WTC11 (cell line): Measurements from ENCODE around the gene ARHGEF38. TPM values are rescaled to one million over a fixed set of nuclear protein-coding genes. Genes with fewer than 3 reads are reported as not detected.

Experiments used
- ATAC-seq: fragments of 200-7000 bp; cut with Tn5 transposase; 2 replicates; pipeline ENCODE4 v1.10.0; 2021; ENCODE audit warnings: mild to moderate bottlenecking, moderate library complexity
- CTCF ChIA-PET: fragments of 300-600 bp; sonication (Branson Sonifier 250); formaldehyde crosslinking; loops from one replicate; lab custom pipeline; 2021; ENCODE audit warnings: antibody characterized with exemption; lab: Charles Lee
- POLR2A ChIA-PET: fragments of 350-600 bp; sonication (Branson Sonifier 250); formaldehyde crosslinking; loops from one replicate; lab custom pipeline; 2021; ENCODE audit warnings: antibody characterized with exemption; lab: Charles Lee
- DNase-seq: peaks from one replicate; pipeline ENCODE4 v3.0.0; 2021; ENCODE audit warnings: low spot score
- H3K27ac Mint-ChIP-seq: 2 replicates; pipeline ENCODE4 v1.8.0; 2021; ENCODE audit warnings: mixed read lengths
- H3K27me3 Mint-ChIP-seq: 2 replicates; pipeline ENCODE4 v1.8.0; 2021; ENCODE audit warnings: low read depth, mild to moderate bottlenecking, moderate library complexity, mixed read lengths
- H3K36me3 Mint-ChIP-seq: 2 replicates; pipeline ENCODE4 v1.8.0; 2021; ENCODE audit warnings: mixed read lengths
- H3K4me1 Mint-ChIP-seq: 2 replicates; pipeline ENCODE4 v1.8.0; 2022; ENCODE audit warnings: mixed read lengths
- H3K4me3 Mint-ChIP-seq: 2 replicates; pipeline ENCODE4 v1.8.0; 2021; ENCODE audit warnings: mild to moderate bottlenecking, moderate library complexity, mixed read lengths
- H3K9me3 Mint-ChIP-seq: 2 replicates; pipeline ENCODE4 v1.8.0; 2021; ENCODE audit warnings: mixed read lengths
- CREB1 ChIP-seq: sonication (generic); formaldehyde crosslinking; IDR thresholded peaks from 2 replicates; pipeline ENCODE4 v1.8.0; 2023; ENCODE audit warnings: mild to moderate bottlenecking, missing genetic modification reagents
- ESRRA ChIP-seq: sonication (generic); formaldehyde crosslinking; IDR thresholded peaks from 2 replicates; pipeline ENCODE4 v1.8.1; 2022; ENCODE audit warnings: mild to moderate bottlenecking, missing genetic modification reagents, borderline replicate concordance
- GTF2I ChIP-seq: fragments of 250-450 bp; sonication (Bioruptor Pico); conservative IDR thresholded peaks from 2 replicates; pipeline ENCODE4 v1.4.0; 2021; ENCODE audit warnings: mild to moderate bottlenecking
- IRF2 ChIP-seq: sonication (generic); formaldehyde crosslinking; IDR thresholded peaks from 2 replicates; pipeline ENCODE4 v1.8.0; 2022; ENCODE audit warnings: low read depth, missing genetic modification reagents, borderline replicate concordance
- JUN ChIP-seq: sonication (generic); formaldehyde crosslinking; IDR thresholded peaks from 2 replicates; pipeline ENCODE4 v1.8.0; 2023; ENCODE audit warnings: mild to moderate bottlenecking, missing genetic modification reagents
- KAT7 ChIP-seq: sonication (generic); formaldehyde crosslinking; IDR thresholded peaks from 2 replicates; pipeline ENCODE4 v1.8.1; 2023; ENCODE audit warnings: missing genetic modification reagents, mild to moderate bottlenecking, borderline replicate concordance
- NR1H2 ChIP-seq: sonication (generic); formaldehyde crosslinking; IDR thresholded peaks from 2 replicates; pipeline ENCODE4 v1.9.0; 2021; ENCODE audit warnings: mild to moderate bottlenecking, moderate library complexity, missing genetic modification reagents
- TCF7 ChIP-seq: sonication (generic); formaldehyde crosslinking; IDR thresholded peaks from 2 replicates; pipeline ENCODE4 v1.8.0; 2022; ENCODE audit warnings: mild to moderate bottlenecking, low read depth, missing genetic modification reagents, moderate library complexity
- TP53 ChIP-seq: sonication (generic); formaldehyde crosslinking; IDR thresholded peaks from 2 replicates; pipeline ENCODE4 v1.8.1; 2023; ENCODE audit warnings: mild to moderate bottlenecking, missing genetic modification reagents
- ZNF121 ChIP-seq: sonication (generic); formaldehyde crosslinking; IDR thresholded peaks from 2 replicates; pipeline ENCODE4 v1.8.0; 2023; ENCODE audit warnings: missing genetic modification reagents
- ZNF138 ChIP-seq: sonication (generic); formaldehyde crosslinking; conservative IDR thresholded peaks from 2 replicates; pipeline ENCODE4 v1.8.1; 2022; ENCODE audit warnings: mild to moderate bottlenecking, moderate library complexity, missing genetic modification reagents
- ZNF232 ChIP-seq: sonication (generic); formaldehyde crosslinking; IDR thresholded peaks from 2 replicates; pipeline ENCODE4 v1.8.0; 2022; ENCODE audit warnings: mild to moderate bottlenecking, missing genetic modification reagents
- total RNA-seq: library from RNA; stranded (reverse); gene quantifications from 3 replicates; pipeline ENCODE4 v1.2.3, GENCODE V29; 2021
- TF ChIP-seq, protein P1 (sequence below): sonication (generic); formaldehyde crosslinking; IDR thresholded peaks from 2 replicates; pipeline ENCODE4 v1.8.1; 2023; ENCODE audit warnings: mild to moderate bottlenecking, missing genetic modification reagents, borderline replicate concordance
- TF ChIP-seq, protein P2 (sequence below): sonication (generic); formaldehyde crosslinking; IDR thresholded peaks from 2 replicates; pipeline ENCODE4 v1.8.0; 2022; ENCODE audit warnings: mild to moderate bottlenecking, missing genetic modification reagents
- TF ChIP-seq, protein P3 (sequence below): sonication (generic); formaldehyde crosslinking; IDR thresholded peaks from 2 replicates; pipeline ENCODE4 v1.8.1; 2023; ENCODE audit warnings: mild to moderate bottlenecking, missing genetic modification reagents
- TF ChIP-seq, protein P4 (sequence below): sonication (generic); formaldehyde crosslinking; IDR thresholded peaks from 2 replicates; pipeline ENCODE4 v1.8.1; 2022; ENCODE audit warnings: missing genetic modification reagents, borderline replicate concordance
- TF ChIP-seq, protein P5 (sequence below): sonication (generic); formaldehyde crosslinking; IDR thresholded peaks from 2 replicates; pipeline ENCODE4 v1.8.0; 2022; ENCODE audit warnings: mild to moderate bottlenecking, missing genetic modification reagents
- TF ChIP-seq, protein P6 (sequence below): sonication (generic); formaldehyde crosslinking; IDR thresholded peaks from 2 replicates; pipeline ENCODE4 v1.8.1; 2022; ENCODE audit warnings: low read depth, missing genetic modification reagents, borderline replicate concordance

Gene ARHGEF38
- total RNA-seq, 1 experiment from 2014 or later, result not detected

DNA sequence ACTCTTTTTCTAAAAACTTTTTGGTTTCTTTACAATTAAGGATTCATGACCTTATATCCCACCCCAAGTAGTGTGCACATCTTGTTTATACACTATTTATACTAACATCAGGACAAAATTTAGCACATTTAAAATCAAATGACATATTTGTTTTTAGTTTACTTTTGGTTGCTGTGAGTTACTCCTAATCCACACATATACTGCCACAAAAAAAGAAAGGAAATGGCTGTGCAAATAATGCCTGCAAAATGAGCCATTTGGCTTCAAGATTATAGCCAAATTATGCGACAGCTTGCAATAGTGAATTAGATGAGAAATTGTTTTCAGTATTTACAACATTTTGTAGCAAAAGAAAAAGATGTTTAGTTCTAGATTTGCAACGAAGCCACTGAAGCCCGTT lies 10.4 kb upstream of the ARHGEF38 start:
- CTCF ChIA-PET, result no interaction called here
- peaks cover 93% of the 10 kb centered on the region for H3K27me3 Mint-ChIP-seq
- H3K36me3 Mint-ChIP-seq, result no peaks in the 10 kb centered on the region
- no peaks in the 10 kb centered on the region for H3K4me1 Mint-ChIP-seq
- no peak for ATAC-seq
- no peak for DNase-seq
- TF ChIP-seq ZNF232 (CRISPR knock-in tag), result no peak
- TF ChIP-seq, protein P1, sequence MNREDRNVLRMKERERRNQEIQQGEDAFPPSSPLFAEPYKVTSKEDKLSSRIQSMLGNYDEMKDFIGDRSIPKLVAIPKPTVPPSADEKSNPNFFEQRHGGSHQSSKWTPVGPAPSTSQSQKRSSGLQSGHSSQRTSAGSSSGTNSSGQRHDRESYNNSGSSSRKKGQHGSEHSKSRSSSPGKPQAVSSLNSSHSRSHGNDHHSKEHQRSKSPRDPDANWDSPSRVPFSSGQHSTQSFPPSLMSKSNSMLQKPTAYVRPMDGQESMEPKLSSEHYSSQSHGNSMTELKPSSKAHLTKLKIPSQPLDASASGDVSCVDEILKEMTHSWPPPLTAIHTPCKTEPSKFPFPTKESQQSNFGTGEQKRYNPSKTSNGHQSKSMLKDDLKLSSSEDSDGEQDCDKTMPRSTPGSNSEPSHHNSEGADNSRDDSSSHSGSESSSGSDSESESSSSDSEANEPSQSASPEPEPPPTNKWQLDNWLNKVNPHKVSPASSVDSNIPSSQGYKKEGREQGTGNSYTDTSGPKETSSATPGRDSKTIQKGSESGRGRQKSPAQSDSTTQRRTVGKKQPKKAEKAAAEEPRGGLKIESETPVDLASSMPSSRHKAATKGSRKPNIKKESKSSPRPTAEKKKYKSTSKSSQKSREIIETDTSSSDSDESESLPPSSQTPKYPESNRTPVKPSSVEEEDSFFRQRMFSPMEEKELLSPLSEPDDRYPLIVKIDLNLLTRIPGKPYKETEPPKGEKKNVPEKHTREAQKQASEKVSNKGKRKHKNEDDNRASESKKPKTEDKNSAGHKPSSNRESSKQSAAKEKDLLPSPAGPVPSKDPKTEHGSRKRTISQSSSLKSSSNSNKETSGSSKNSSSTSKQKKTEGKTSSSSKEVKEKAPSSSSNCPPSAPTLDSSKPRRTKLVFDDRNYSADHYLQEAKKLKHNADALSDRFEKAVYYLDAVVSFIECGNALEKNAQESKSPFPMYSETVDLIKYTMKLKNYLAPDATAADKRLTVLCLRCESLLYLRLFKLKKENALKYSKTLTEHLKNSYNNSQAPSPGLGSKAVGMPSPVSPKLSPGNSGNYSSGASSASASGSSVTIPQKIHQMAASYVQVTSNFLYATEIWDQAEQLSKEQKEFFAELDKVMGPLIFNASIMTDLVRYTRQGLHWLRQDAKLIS (CRISPR knock-in tag), result no peak
- POLR2A ChIA-PET, result no interaction called here
- no peak overlapping the region for H3K4me3 Mint-ChIP-seq
- H3K27ac Mint-ChIP-seq, result no peak overlapping the region
- H3K9me3 Mint-ChIP-seq, result no peaks in the 10 kb centered on the region

DNA sequence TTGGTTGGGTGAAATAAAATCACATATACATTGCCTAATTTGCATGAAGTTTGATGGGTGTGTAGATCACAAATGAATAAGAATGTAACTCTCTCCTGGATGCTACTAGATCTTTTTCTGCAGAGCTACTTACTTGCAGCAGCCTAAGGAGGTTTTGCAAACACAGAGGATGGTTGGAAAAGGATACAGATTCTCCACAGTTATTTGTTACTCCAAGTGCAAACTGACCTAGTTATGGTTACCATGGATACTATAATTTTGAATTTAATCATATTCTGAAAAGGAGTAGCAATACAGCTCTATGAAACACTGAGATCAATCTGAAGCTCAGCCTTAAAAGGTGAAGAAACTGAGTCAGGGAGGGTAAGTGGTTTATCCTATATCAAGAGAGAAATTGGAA lies 9.1 kb upstream of the ARHGEF38 start:
- H3K36me3 Mint-ChIP-seq, result no peaks in the 10 kb centered on the region
- no peak overlapping the region for H3K27ac Mint-ChIP-seq
- no peak for DNase-seq
- ATAC-seq, result no peak
- TF ChIP-seq GTF2I, result no peak
- no peak for TF ChIP-seq NR1H2 (CRISPR knock-in tag)
- no peak for TF ChIP-seq ZNF121 (CRISPR knock-in tag)
- TF ChIP-seq, protein P2, sequence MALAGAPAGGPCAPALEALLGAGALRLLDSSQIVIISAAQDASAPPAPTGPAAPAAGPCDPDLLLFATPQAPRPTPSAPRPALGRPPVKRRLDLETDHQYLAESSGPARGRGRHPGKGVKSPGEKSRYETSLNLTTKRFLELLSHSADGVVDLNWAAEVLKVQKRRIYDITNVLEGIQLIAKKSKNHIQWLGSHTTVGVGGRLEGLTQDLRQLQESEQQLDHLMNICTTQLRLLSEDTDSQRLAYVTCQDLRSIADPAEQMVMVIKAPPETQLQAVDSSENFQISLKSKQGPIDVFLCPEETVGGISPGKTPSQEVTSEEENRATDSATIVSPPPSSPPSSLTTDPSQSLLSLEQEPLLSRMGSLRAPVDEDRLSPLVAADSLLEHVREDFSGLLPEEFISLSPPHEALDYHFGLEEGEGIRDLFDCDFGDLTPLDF (CRISPR knock-in tag), result no peak
- CTCF ChIA-PET, result interaction anchor here (0.8 kb wide), 1 partner anchor 124 kb away, joined by 3 read pairs; no protein-coding TSS in a partner anchor
- no peaks in the 10 kb centered on the region for H3K9me3 Mint-ChIP-seq
- H3K4me3 Mint-ChIP-seq, result no peak overlapping the region
- POLR2A ChIA-PET, result no interaction called here
- H3K4me1 Mint-ChIP-seq, result no peaks in the 10 kb centered on the region
- H3K27me3 Mint-ChIP-seq, result peaks cover 95% of the 10 kb centered on the region

DNA sequence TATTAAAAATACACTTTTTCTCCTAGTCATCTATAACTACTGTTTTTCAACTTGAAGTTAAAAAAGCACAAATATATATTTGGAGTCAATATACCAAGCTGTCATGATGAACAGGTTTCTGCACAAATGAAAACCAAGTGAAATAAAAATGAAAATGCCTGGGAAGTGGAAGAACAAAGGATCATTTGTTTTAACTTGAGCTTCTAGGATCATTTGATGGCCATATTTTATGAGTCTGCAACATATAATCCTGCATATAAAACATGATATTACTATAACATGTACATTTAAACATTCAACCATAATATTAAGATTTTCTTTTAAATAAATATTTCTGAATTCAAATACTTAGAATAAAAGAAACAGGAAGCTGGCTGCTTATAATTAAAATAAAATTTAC lies 8.5 kb upstream of the ARHGEF38 start:
- Mint-ChIP-seq H3K27me3 (peaks cover 95% of the 10 kb centered on the region), H3K27ac (no peak overlapping the region), H3K4me3 (no peak overlapping the region), H3K9me3 (no peaks in the 10 kb centered on the region), H3K36me3 (no peaks in the 10 kb centered on the region), H3K4me1 (no peaks in the 10 kb centered on the region)
- ChIA-PET POLR2A (no interaction called here), CTCF (interaction anchor here (0.8 kb wide), 1 partner anchor 123 kb away, joined by 3 read pairs; no protein-coding TSS in a partner anchor)
- ATAC-seq, result no peak
- no peak for DNase-seq
- TF ChIP-seq TP53 (no peak), JUN (CRISPR knock-in tag) (no peak), CREB1 (CRISPR knock-in tag) (no peak), ESRRA (CRISPR knock-in tag) (no peak), KAT7 (CRISPR knock-in tag) (no peak), IRF2 (CRISPR knock-in tag) (no peak), ZNF138 (CRISPR knock-in tag) (no peak), TCF7 (no peak)
- TF ChIP-seq, protein P3, sequence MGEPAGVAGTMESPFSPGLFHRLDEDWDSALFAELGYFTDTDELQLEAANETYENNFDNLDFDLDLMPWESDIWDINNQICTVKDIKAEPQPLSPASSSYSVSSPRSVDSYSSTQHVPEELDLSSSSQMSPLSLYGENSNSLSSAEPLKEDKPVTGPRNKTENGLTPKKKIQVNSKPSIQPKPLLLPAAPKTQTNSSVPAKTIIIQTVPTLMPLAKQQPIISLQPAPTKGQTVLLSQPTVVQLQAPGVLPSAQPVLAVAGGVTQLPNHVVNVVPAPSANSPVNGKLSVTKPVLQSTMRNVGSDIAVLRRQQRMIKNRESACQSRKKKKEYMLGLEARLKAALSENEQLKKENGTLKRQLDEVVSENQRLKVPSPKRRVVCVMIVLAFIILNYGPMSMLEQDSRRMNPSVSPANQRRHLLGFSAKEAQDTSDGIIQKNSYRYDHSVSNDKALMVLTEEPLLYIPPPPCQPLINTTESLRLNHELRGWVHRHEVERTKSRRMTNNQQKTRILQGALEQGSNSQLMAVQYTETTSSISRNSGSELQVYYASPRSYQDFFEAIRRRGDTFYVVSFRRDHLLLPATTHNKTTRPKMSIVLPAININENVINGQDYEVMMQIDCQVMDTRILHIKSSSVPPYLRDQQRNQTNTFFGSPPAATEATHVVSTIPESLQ, result no peak
- TF ChIP-seq, protein P4, sequence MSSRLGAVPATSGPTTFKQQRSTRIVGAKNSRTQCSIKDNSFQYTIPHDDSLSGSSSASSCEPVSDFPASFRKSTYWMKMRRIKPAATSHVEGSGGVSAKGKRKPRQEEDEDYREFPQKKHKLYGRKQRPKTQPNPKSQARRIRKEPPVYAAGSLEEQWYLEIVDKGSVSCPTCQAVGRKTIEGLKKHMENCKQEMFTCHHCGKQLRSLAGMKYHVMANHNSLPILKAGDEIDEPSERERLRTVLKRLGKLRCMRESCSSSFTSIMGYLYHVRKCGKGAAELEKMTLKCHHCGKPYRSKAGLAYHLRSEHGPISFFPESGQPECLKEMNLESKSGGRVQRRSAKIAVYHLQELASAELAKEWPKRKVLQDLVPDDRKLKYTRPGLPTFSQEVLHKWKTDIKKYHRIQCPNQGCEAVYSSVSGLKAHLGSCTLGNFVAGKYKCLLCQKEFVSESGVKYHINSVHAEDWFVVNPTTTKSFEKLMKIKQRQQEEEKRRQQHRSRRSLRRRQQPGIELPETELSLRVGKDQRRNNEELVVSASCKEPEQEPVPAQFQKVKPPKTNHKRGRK (CRISPR knock-in tag), result no peak
- TF ChIP-seq, protein P5, sequence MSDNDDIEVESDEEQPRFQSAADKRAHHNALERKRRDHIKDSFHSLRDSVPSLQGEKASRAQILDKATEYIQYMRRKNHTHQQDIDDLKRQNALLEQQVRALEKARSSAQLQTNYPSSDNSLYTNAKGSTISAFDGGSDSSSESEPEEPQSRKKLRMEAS (CRISPR knock-in tag), result no peak
- TF ChIP-seq, protein P6, sequence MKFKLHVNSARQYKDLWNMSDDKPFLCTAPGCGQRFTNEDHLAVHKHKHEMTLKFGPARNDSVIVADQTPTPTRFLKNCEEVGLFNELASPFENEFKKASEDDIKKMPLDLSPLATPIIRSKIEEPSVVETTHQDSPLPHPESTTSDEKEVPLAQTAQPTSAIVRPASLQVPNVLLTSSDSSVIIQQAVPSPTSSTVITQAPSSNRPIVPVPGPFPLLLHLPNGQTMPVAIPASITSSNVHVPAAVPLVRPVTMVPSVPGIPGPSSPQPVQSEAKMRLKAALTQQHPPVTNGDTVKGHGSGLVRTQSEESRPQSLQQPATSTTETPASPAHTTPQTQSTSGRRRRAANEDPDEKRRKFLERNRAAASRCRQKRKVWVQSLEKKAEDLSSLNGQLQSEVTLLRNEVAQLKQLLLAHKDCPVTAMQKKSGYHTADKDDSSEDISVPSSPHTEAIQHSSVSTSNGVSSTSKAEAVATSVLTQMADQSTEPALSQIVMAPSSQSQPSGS, result no peak
- TF ChIP-seq, protein P1 (CRISPR knock-in tag), result no peak
